ENCODE data around the gene CACNB4. TPM values are rescaled to one million over a fixed set of nuclear protein-coding genes. Genes with fewer than 3 reads are reported as not detected.
"Not testable (repeated sequence)": the region's sequence is repeated elsewhere in the genome, so short reads cannot be mapped to it uniquely, and the experiment has no call there.

The CACNB4 gene
- under 1 TPM; 0.54 to 0.56 TPM for total RNA-seq

DNA sequence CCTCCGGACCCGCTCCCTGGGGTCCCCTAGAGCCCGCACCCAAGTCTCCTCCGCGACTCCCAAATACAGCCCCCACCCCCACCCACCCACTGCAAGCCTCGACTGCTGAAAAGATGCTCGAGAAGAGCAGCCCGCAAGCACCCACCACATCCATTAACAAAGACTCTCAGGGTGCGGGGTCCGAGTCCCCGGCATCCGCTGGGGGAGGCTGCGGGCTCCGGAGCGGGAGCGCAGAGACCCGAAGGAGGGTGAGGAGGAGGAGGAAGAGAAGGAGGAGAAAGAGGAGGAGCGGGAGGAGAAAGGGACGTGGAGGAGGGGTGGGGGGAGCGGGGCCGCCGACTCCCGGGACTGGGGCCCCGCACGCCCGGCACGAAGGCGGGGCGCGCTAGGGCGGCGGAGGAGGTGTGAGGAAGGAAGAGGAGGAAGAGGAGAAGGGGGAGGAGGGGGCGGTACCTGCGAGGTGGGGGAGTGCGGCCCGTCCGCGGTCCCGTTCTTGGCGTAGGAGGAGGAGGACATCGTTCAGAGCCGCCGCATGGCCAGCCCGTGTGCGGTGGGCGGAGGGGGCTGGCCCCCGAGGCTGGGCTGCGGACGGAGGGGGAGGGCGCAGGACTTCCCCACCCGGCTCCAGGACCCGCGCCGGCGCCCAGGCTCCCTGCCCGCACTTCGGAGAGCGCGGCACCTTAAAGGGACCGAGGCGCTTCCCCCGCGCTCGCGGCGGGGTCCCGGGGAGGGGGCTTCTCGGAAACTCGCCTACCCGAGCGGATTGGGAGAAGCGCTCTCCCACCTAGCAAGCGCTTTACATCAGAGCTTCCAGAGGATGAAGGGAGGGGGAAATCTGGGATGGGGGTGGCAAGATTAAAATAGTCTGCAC lies at the start of gene CACNB4:
TSS of gene CACNB4 (minus strand) at position 549 of the 871 bp plus-strand sequence.
- H3K27ac Mint-ChIP-seq: no peak within 1 kb of the TSS
- peaks cover 17% of the 10 kb centered on the region for H3K4me1 Mint-ChIP-seq
- H3K4me3 Mint-ChIP-seq: peak within 1 kb of the TSS; percentile 75
- H3K27me3 Mint-ChIP-seq: peaks cover 64% of the 10 kb centered on the region
- H3K36me3 Mint-ChIP-seq: no peaks in the 10 kb centered on the region
- DNase-seq: peak; percentile 14
- no peaks in the 10 kb centered on the region for H3K9me3 Mint-ChIP-seq

DNA sequence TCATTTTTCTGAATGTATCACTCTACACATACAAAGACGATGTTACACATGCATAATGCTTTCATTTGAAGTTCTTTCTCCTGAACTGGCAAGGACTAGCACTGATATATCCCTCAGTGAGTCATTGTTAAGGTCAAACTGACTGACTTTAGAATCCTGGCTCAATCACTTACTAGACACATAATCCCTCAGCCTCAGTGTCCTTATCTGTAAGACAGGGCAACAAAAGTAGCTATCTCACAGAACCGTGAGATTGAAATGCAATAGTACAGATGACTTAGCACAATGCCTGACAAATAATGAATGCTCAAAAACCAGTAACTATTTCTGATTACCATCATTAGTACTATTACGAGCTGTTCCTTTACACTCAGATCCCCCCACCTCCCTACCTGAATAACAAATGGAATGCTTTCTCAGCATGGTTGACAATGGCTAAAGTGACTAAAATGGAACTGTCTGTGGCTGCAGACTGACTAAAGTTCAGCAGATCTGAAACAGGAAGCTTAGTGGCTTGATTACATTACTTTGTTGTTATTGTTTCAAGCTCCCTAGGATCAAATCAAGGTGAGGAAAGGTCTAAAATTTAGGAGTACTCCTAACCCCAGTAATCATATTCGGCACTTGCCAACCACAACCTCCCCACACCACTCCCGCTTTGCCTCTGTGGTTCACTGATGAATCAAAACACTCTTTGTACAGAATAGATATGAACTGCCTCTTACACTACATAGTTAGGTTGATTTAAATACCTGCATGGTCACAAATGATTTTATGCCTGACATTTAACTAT lies 35.8 kb upstream of the CACNB4 start:
- H3K27me3 Mint-ChIP-seq: no peaks in the 10 kb centered on the region
- H3K4me1 Mint-ChIP-seq: peaks cover 11% of the 10 kb centered on the region
- peak overlapping the region; percentile 27 for H3K27ac Mint-ChIP-seq
- peak; percentile 33 for DNase-seq
- H3K36me3 Mint-ChIP-seq: peaks cover 15% of the 10 kb centered on the region
- H3K9me3 Mint-ChIP-seq: no peaks in the 10 kb centered on the region
- no peak overlapping the region for H3K4me3 Mint-ChIP-seq

- no peak for DNase-seq
- H3K36me3 Mint-ChIP-seq: peaks cover 16% of the 10 kb centered on the region
- no peak overlapping the region for H3K27ac Mint-ChIP-seq
- H3K4me1 Mint-ChIP-seq: peaks cover 11% of the 10 kb centered on the region
- H3K9me3 Mint-ChIP-seq: no peaks in the 10 kb centered on the region
- no peaks in the 10 kb centered on the region for H3K27me3 Mint-ChIP-seq
- H3K4me3 Mint-ChIP-seq: no peak overlapping the region
These were observed 33.5 kb upstream of the CACNB4 start for GRCh38 chr2:152132306-152132705.

DNA sequence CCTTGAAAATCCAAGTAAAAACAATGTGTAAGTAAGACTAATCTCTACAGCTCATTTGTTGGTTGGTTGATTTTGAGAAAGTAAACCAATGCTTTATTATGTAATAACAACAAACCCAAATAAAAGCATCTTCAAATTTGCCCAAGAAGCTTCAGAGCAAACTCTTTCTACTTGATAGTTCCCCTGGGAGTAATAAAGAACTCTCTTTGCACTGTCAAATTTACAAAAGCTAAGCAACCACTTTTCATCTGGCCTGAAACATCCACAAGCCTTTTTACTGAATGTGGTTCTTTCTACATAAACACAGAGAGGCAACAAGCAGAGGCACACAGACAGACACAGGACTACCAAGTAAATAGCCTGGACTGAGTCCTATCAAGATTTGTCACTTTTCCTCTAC lies 28.8 kb upstream of the CACNB4 start:
- H3K4me3 Mint-ChIP-seq: no peak overlapping the region
- no peaks in the 10 kb centered on the region for H3K27me3 Mint-ChIP-seq
- peaks cover 20% of the 10 kb centered on the region for H3K36me3 Mint-ChIP-seq
- no peak for DNase-seq
- H3K9me3 Mint-ChIP-seq: no peaks in the 10 kb centered on the region
- peaks cover 1% of the 10 kb centered on the region for H3K4me1 Mint-ChIP-seq
- no peak overlapping the region for H3K27ac Mint-ChIP-seq

DNA sequence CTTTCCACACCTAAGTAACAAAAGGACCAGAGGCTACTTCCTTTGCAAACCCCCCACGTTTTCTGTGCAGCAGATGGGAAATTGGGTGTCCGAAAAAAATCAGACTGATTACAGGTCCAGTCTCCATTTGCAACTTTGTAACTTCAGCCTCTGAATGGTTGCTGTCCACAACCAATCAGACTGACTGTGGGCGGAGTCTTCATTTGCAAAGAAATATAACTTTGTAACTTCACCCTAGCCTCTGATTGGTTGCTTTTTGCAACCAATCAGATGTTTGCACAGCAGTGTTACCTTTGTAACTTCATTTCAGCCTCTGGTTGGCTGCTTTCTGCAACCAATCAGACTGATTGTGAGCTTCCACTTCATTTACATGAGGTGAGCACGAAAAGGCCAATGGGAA lies 27.8 kb upstream of the CACNB4 start:
- Mint-ChIP-seq H3K9me3 (no peaks in the 10 kb centered on the region), H3K4me3 (no peak overlapping the region), H3K27ac (no peak overlapping the region), H3K27me3 (no peaks in the 10 kb centered on the region), H3K36me3 (peaks cover 18% of the 10 kb centered on the region), H3K4me1 (peaks cover 1% of the 10 kb centered on the region)
- no peak for DNase-seq

GRCh38 chr2:152122161-152122560 lies 23.3 kb upstream of the CACNB4 start:
- DNase-seq: no peak
- H3K27ac Mint-ChIP-seq: no peak overlapping the region
- H3K4me3 Mint-ChIP-seq: no peak overlapping the region
- H3K27me3 Mint-ChIP-seq: no peaks in the 10 kb centered on the region
- H3K9me3 Mint-ChIP-seq: no peaks in the 10 kb centered on the region
- peaks cover 1% of the 10 kb centered on the region for H3K4me1 Mint-ChIP-seq
- H3K36me3 Mint-ChIP-seq: peaks cover 15% of the 10 kb centered on the region

- H3K4me1 Mint-ChIP-seq: no peaks in the 10 kb centered on the region
- H3K36me3 Mint-ChIP-seq: peaks cover 13% of the 10 kb centered on the region
- H3K27ac Mint-ChIP-seq: no peak overlapping the region
- H3K4me3 Mint-ChIP-seq: no peak overlapping the region
- H3K27me3 Mint-ChIP-seq: no peaks in the 10 kb centered on the region
- no peak for DNase-seq
- no peaks in the 10 kb centered on the region for H3K9me3 Mint-ChIP-seq
These were observed 21.6 kb upstream of the CACNB4 start for GRCh38 chr2:152120430-152120829.

GRCh38 chr2:152115952-152116351 lies 17.1 kb upstream of the CACNB4 start:
- DNase-seq: no peak
- no peak overlapping the region for H3K27ac Mint-ChIP-seq
- H3K27me3 Mint-ChIP-seq: no peaks in the 10 kb centered on the region
- H3K4me3 Mint-ChIP-seq: no peak overlapping the region
- H3K36me3 Mint-ChIP-seq: peaks cover 4% of the 10 kb centered on the region
- no peaks in the 10 kb centered on the region for H3K4me1 Mint-ChIP-seq
- no peaks in the 10 kb centered on the region for H3K9me3 Mint-ChIP-seq

- Mint-ChIP-seq H3K4me1 (no peaks in the 10 kb centered on the region), H3K27me3 (no peaks in the 10 kb centered on the region), H3K4me3 (no peak overlapping the region), H3K27ac (no peak overlapping the region), H3K36me3 (peaks cover 4% of the 10 kb centered on the region), H3K9me3 (no peaks in the 10 kb centered on the region)
- no peak for DNase-seq
These were observed 15.5 kb upstream of the CACNB4 start for GRCh38 chr2:152114366-152114765.

- not testable (repeated sequence) for H3K27ac Mint-ChIP-seq, H3K36me3 Mint-ChIP-seq, DNase-seq, H3K4me3 Mint-ChIP-seq, H3K4me1 Mint-ChIP-seq, H3K9me3 Mint-ChIP-seq, H3K27me3 Mint-ChIP-seq
These were observed 8.3 kb upstream of the CACNB4 start for GRCh38 chr2:152107140-152107539.

GRCh38 chr2:152106464-152106863 lies 7.6 kb upstream of the CACNB4 start:
- no peak overlapping the region for H3K4me3 Mint-ChIP-seq
- peaks cover 11% of the 10 kb centered on the region for H3K27me3 Mint-ChIP-seq
- no peak for DNase-seq
- H3K9me3 Mint-ChIP-seq: no peaks in the 10 kb centered on the region
- no peaks in the 10 kb centered on the region for H3K36me3 Mint-ChIP-seq
- H3K4me1 Mint-ChIP-seq: no peaks in the 10 kb centered on the region
- no peak overlapping the region for H3K27ac Mint-ChIP-seq

DNA sequence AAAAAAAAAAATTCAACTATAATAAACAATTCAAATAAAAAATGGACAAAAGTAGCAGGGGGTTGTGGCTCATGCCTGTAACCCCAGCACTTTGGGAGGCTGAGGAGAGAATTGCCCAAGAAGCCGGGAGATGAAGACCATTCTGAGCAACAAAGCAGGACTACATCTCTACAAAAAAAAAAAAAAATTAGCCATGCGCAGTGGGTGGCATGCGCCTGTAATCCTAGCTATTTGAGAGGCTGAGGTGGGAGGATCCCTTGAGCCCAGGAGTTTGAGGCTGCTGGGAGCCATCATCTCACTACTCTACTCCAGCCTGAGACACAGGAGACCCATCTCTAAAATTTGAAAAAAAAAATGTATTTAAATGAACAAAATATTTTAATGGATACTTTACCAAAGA lies 4.4 kb upstream of the CACNB4 start:
- H3K27me3 Mint-ChIP-seq: peaks cover 37% of the 10 kb centered on the region
- no peaks in the 10 kb centered on the region for H3K36me3 Mint-ChIP-seq
- no peak for DNase-seq
- no peaks in the 10 kb centered on the region for H3K9me3 Mint-ChIP-seq
- no peak overlapping the region for H3K4me3 Mint-ChIP-seq
- H3K27ac Mint-ChIP-seq: no peak overlapping the region
- peaks cover 5% of the 10 kb centered on the region for H3K4me1 Mint-ChIP-seq

GRCh38 chr2:152100961-152101360 lies 2.1 kb upstream of the CACNB4 start:
- no peak for DNase-seq
- no peak overlapping the region for H3K4me3 Mint-ChIP-seq
- H3K27ac Mint-ChIP-seq: no peak overlapping the region
- H3K27me3 Mint-ChIP-seq: peaks cover 54% of the 10 kb centered on the region
- H3K4me1 Mint-ChIP-seq: peaks cover 17% of the 10 kb centered on the region
- no peaks in the 10 kb centered on the region for H3K9me3 Mint-ChIP-seq
- no peaks in the 10 kb centered on the region for H3K36me3 Mint-ChIP-seq

GRCh38 chr2:152099367-152100050 lies 665 bp upstream of the CACNB4 start:
- Mint-ChIP-seq H3K27me3 (peaks cover 64% of the 10 kb centered on the region), H3K4me1 (peaks cover 17% of the 10 kb centered on the region), H3K36me3 (no peaks in the 10 kb centered on the region), H3K27ac (no peak overlapping the region), H3K9me3 (no peaks in the 10 kb centered on the region), H3K4me3 (peak overlapping the region; percentile 71)
- no peak for DNase-seq

All from activated naive CD8-positive, alpha-beta T cell treated with anti-CD3 and anti-CD28 coated beads for 36 hours (primary cell).